Measurements from ENCODE around the gene PNN.

Gene PNN

DNA sequence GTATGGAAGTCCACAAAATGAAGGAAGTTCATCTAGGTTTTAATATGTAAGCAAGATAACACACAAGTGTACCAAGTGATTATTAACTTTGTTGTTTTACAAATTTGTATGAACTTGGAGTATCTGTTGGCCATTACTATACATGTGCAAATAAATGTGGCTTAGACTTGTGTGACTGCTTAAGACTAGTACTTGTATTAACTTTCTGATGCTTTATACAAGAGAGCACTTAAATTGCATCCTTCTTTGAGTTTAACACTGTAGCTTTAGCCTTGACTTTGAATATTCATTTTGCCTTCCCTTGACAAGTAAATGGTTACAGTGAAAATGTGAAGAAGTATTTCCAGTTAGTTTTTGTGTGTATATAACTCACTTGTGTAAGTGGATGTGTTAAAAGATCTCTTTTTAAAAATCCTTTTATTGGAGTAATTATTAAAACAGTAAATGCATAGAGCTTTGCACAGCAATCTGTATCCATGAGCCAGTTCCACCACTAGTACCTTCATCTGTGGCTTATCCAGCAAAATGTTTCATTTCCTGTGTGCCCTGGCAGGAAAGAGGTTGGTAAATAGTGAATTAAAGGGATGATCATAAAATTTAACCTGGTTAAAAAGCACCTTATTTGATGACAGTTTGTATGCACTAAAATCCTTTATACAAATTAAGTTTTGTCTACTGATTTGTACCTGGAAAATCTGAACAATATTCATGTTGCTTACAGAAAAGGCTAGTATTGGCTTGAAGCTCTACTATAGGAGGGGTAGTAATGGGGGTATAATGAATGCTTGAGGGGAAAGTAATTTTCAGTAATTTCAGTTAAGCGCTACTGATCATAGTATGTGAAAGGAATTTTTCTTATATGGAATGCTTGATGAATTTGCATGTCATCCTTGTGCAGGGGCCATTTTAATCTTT lies 8.0 kb downstream of the PNN start:
- TF ChIP-seq TAF1 (IDR thresholded peaks at IDR 0.05; ENCODE audit: borderline replicate concordance, insufficient read depth, low read length): no peak
- no peak for TF ChIP-seq SIN3A (IDR thresholded peaks at IDR 0.05; ENCODE audit: borderline replicate concordance, insufficient read depth, low read length)
- TF ChIP-seq POLR2AphosphoS5 (IDR thresholded peaks at IDR 0.05; ENCODE audit: low read depth, low read length): no peak; the same call in 1 of the 2 replicates
- TF ChIP-seq FOXP2 (optimal IDR thresholded peaks at IDR 0.05; ENCODE audit: borderline replicate concordance, extremely low read depth, extremely low read length, insufficient read depth): no peak
- no peak for TF ChIP-seq REST (IDR thresholded peaks at IDR 0.05; ENCODE audit: insufficient read depth in 1 of 2, low read depth in 2 of 2, low read length in 2 of 2)

- no peak for TF ChIP-seq SIN3A (IDR thresholded peaks at IDR 0.05; ENCODE audit: borderline replicate concordance, insufficient read depth, low read length)
- TF ChIP-seq FOXP2 (optimal IDR thresholded peaks at IDR 0.05; ENCODE audit: borderline replicate concordance, extremely low read depth, extremely low read length, insufficient read depth): no peak
- no peak for TF ChIP-seq POLR2AphosphoS5 (IDR thresholded peaks at IDR 0.05; ENCODE audit: low read depth, low read length)
- no peak for TF ChIP-seq REST (IDR thresholded peaks at IDR 0.05; ENCODE audit: insufficient read depth in 1 of 2, low read depth in 2 of 2, low read length in 2 of 2)
- no peak for TF ChIP-seq TAF1 (IDR thresholded peaks at IDR 0.05; ENCODE audit: borderline replicate concordance, insufficient read depth, low read length)
These were observed 9.7 kb downstream of the PNN start for GRCh38 chr14:39184628-39185255.

- no peak for TF ChIP-seq FOXP2 (optimal IDR thresholded peaks at IDR 0.05; ENCODE audit: borderline replicate concordance, extremely low read depth, extremely low read length, insufficient read depth)
- TF ChIP-seq POLR2AphosphoS5 (IDR thresholded peaks at IDR 0.05; ENCODE audit: low read depth, low read length): peak; percentile 42; the same call in 1 of the 2 replicates
These were observed 10.4 kb downstream of the PNN start for GRCh38 chr14:39185256-39186049.

DNA sequence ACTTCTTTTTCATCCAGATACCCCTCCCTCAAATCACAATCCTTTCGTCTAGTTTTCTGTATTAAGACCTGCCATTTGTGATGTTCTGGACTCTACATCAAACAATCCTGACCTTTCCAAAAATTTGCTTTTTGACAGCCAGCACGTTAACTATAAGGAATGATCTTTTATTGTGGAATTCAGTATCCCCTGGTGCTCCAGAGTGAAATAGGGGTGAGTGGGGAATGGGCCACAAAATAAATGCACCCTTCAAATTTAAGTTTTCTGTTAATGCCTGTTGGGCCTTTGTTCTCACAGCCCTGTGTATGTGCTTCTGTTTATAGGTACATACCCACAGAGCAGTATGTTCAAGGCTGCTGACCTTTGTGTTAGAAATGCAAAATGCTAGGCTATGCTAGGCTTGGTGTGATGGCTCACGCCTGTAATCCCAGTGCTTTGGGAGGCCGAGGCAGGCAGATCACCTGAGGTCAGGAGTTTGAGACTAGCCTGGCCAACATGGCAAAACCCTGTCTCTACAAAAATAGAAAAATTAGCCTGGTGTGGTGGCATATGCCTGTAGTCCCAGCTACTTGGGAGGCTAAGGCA lies 12.0 kb downstream of the PNN start:
- TF ChIP-seq SIN3A (IDR thresholded peaks at IDR 0.05; ENCODE audit: borderline replicate concordance, insufficient read depth, low read length) (no peak), FOXP2 (optimal IDR thresholded peaks at IDR 0.05; ENCODE audit: borderline replicate concordance, extremely low read depth, extremely low read length, insufficient read depth) (no peak), POLR2AphosphoS5 (IDR thresholded peaks at IDR 0.05; ENCODE audit: low read depth, low read length) (no peak), TAF1 (IDR thresholded peaks at IDR 0.05; ENCODE audit: borderline replicate concordance, insufficient read depth, low read length) (no peak), REST (IDR thresholded peaks at IDR 0.05; ENCODE audit: insufficient read depth in 1 of 2, low read depth in 2 of 2, low read length in 2 of 2) (no peak)

All from PFSK-1 (cell line).